HCT116 (cell line): ENCODE data around the gene GRIN1. TPM values are rescaled to one million over a fixed set of nuclear protein-coding genes. Genes with fewer than 3 reads are reported as not detected.

Experiments used
- ATAC-seq: fragments of 200-7000 bp; cut with Tn5 transposase; 2 replicates; pipeline ENCODE4 v1.9.1; 2020; ENCODE audit warnings: mild to moderate bottlenecking, moderate library complexity
- BruUV-seq: library from RNA; stranded (reverse); fragments of 400-500 nt; replicated peaks from 2 replicates; lab custom pipeline; 2021; lab: Mats Ljungman, UMichigan
- CTCF ChIA-PET: fragments of 300-600 bp; sonication (Branson Sonifier 250); formaldehyde crosslinking; loops from one replicate; lab custom pipeline; 2021; ENCODE audit warnings: antibody characterized with exemption; lab: Charles Lee
- POLR2A ChIA-PET: fragments of 300-600, 350-600 bp; sonication (Branson Sonifier 250); formaldehyde crosslinking; loops from one replicate; lab custom pipeline; 2021; ENCODE audit warnings: antibody characterized with exemption; lab: Charles Lee
- RAD21 ChIA-PET, 2 experiments: fragments of 300-600 bp; sonication (Branson Sonifier 250); formaldehyde crosslinking; loops; one replicate each; lab custom pipeline; 2023; ENCODE audit warnings: low total read pairs in 2 of 2; ENCODE audit not compliant: uncharacterized antibody in 2 of 2, unreplicated experiment in 2 of 2, low non-redundant PET in 1 of 2; lab: Charles Lee
- DNase-seq: peaks from one replicate; pipeline ENCODE4 v3.0.0-alpha.2; 2010; ENCODE audit warnings: low read depth, low spot score
- H2AFZ ChIP-seq: fragments of 200-600 bp; shearing (Covaris generic), sonication (generic); 2 replicates; pipeline ENCODE4 v1.6.1; 2017; ENCODE audit warnings: low read depth, mixed run types, mixed read lengths, antibody characterized with exemption, low read length; ENCODE audit not compliant: poor library complexity, severe bottlenecking
- H3K27ac ChIP-seq: 2 replicates; pipeline ENCODE4 v1.5.1; 2012; ENCODE audit warnings: low read depth, low read length
- H3K27me3 ChIP-seq: fragments of 200-600 bp; sonication (generic); 2 replicates; pipeline ENCODE4 v1.6.1; 2016; ENCODE audit warnings: mixed run types, low read length, mixed read lengths; ENCODE audit not compliant: insufficient read depth
- H3K36me3 ChIP-seq, 2 experiments: fragments of 200-500 bp in 1 of 2; fragments of 200-600 bp in 1 of 2; sonication (Bioruptor generic) in 1 of 2; sonication (generic) in 1 of 2; 2 replicates each; pipeline versions ENCODE4 v1.5.1 to v1.6.1; 2014 to 2016; ENCODE audit warnings: low read length in 2 of 2, inconsistent platforms in 1 of 2, mixed read lengths in 1 of 2, mixed run types in 1 of 2; ENCODE audit not compliant: insufficient read depth in 2 of 2, control insufficient read depth in 1 of 2
- H3K4me1 ChIP-seq, 2 experiments: fragments of 200-600 bp in 1 of 2; sonication (generic) in 1 of 2; 2 replicates each; pipeline versions ENCODE4 v1.5.1 to v1.6.1; 2012 to 2017; ENCODE audit warnings: low read length in 2 of 2, inconsistent platforms in 1 of 2, mild to moderate bottlenecking in 1 of 2, mixed read lengths in 1 of 2, mixed run types in 1 of 2, moderate library complexity in 1 of 2; ENCODE audit not compliant: insufficient read depth in 2 of 2, control insufficient read depth in 1 of 2
- H3K4me2 ChIP-seq: fragments of 200-600 bp; sonication (generic); 2 replicates; pipeline ENCODE4 v1.6.1; 2017; ENCODE audit warnings: mixed run types, low read length, mixed read lengths
- H3K4me3 ChIP-seq, 2 experiments: fragments of 200-600 bp in 1 of 2; sonication (generic) in 1 of 2; replicated peaks in 1 of 2; 2 replicates each; pipeline ENCODE4 v1.5.1; 2011 to 2016; ENCODE audit warnings: low read length in 2 of 2, control low read depth in 1 of 2, low read depth in 1 of 2, mild to moderate bottlenecking in 1 of 2, mixed read lengths in 1 of 2, mixed run types in 1 of 2
- H3K79me2 ChIP-seq: fragments of 200-600 bp; sonication (generic); 2 replicates; pipeline ENCODE4 v1.6.1; 2017; ENCODE audit warnings: mild to moderate bottlenecking, mixed run types, low read length, moderate library complexity, mixed read lengths; ENCODE audit not compliant: insufficient read depth
- H3K9ac ChIP-seq: fragments of 200-600 bp; sonication (generic); 2 replicates; pipeline ENCODE4 v1.6.1; 2016; ENCODE audit warnings: low read length, mixed read lengths
- H3K9me2 ChIP-seq: fragments of 200-600 bp; sonication (generic), shearing (Covaris generic); 2 replicates; pipeline ENCODE4 v1.6.1; 2017; ENCODE audit warnings: mixed run types, mild to moderate bottlenecking, moderate library complexity; ENCODE audit not compliant: insufficient read depth
- H3K9me3 ChIP-seq, 2 experiments: fragments of 200-500 bp in 1 of 2; fragments of 200-600 bp in 1 of 2; sonication (Bioruptor generic) in 1 of 2; sonication (generic) in 1 of 2; 2 replicates each; pipeline ENCODE4 v1.6.1; 2014 to 2017; ENCODE audit warnings: low read length in 2 of 2, mixed read lengths in 2 of 2, inconsistent platforms in 1 of 2, low read depth in 1 of 2, mild to moderate bottlenecking in 1 of 2, mixed run types in 1 of 2, moderate library complexity in 1 of 2; ENCODE audit not compliant: control insufficient read depth in 1 of 2, insufficient read depth in 1 of 2
- H4K20me1 ChIP-seq: fragments of 200-600 bp; sonication (generic), shearing (Covaris generic); 2 replicates; pipeline ENCODE4 v1.6.1; 2017; ENCODE audit warnings: mixed run types, mild to moderate bottlenecking, moderate library complexity; ENCODE audit not compliant: insufficient read depth
- ATF3 ChIP-seq: IDR thresholded peaks from 2 replicates; pipeline ENCODE4 v1.6.1; 2012
- CBX3 ChIP-seq: IDR thresholded peaks from 2 replicates; pipeline ENCODE4 v1.6.1; 2012; ENCODE audit warnings: low read depth
- CTCF ChIP-seq, 3 experiments: fragments of 200-600 bp in 1 of 3; sonication (generic) in 1 of 3; IDR thresholded peaks in 2 of 3; conservative IDR thresholded peaks in 1 of 3; 2 replicates each; pipeline ENCODE4 v1.5.1; 2012 to 2017; ENCODE audit warnings: low read depth in 2 of 3, low read length in 2 of 3, antibody characterized with exemption in 1 of 3, borderline replicate concordance in 1 of 3, control low read depth in 1 of 3, mild to moderate bottlenecking in 1 of 3, mixed read lengths in 1 of 3, mixed run types in 1 of 3, moderate library complexity in 1 of 3; ENCODE audit not compliant: insufficient read depth in 1 of 3
- EGR1 ChIP-seq: IDR thresholded peaks from 2 replicates; pipeline ENCODE4 v1.6.1; 2012; ENCODE audit warnings: low read depth
- ELF1 ChIP-seq: IDR thresholded peaks from 2 replicates; pipeline ENCODE4 v1.6.1; 2012; ENCODE audit warnings: low read depth, borderline replicate concordance
- EZH2 ChIP-seq: fragments of 200-600 bp; sonication (generic); IDR thresholded peaks from 2 replicates; pipeline ENCODE4 v1.6.1; 2017; ENCODE audit warnings: antibody characterized with exemption, mixed run types
- EZH2phosphoT487 ChIP-seq: fragments of 200-600 bp; IDR thresholded peaks from 2 replicates; pipeline ENCODE4 v1.6.1; 2018; ENCODE audit warnings: antibody characterized with exemption, borderline replicate concordance
- FOSL1 ChIP-seq: IDR thresholded peaks from 2 replicates; pipeline ENCODE4 v1.6.1; 2012; ENCODE audit warnings: low read depth
- POLR2A ChIP-seq: IDR thresholded peaks from 2 replicates; pipeline ENCODE4 v1.7.0; 2011; ENCODE audit warnings: borderline replicate concordance; ENCODE audit not compliant: insufficient read depth, insufficient read length; ENCODE audit errors: extremely low read depth
- RAD21 ChIP-seq: IDR thresholded peaks from 2 replicates; pipeline ENCODE4 v1.6.1; 2012; ENCODE audit warnings: low read depth, mild to moderate bottlenecking
- SIN3A ChIP-seq: IDR thresholded peaks from 2 replicates; pipeline ENCODE4 v1.6.1; 2012; ENCODE audit warnings: low read depth
- SP1 ChIP-seq: IDR thresholded peaks from 2 replicates; pipeline ENCODE4 v1.6.1; 2012; ENCODE audit warnings: low read depth
- SRF ChIP-seq: IDR thresholded peaks from 2 replicates; pipeline ENCODE4 v1.6.1; 2012; ENCODE audit warnings: low read depth
- ZFX ChIP-seq: fragments of 450-650 bp; IDR thresholded peaks from 2 replicates; pipeline ENCODE4 v1.6.1; 2017
- ZNF274 ChIP-seq: fragments of 200-500 bp; sonication (Bioruptor generic); IDR thresholded peaks from 2 replicates; pipeline ENCODE4 v1.6.1; 2014; ENCODE audit warnings: mild to moderate bottlenecking, low read depth, low read length, inconsistent platforms
- intact Hi-C: fragments of 100-400 bp; cut with micrococcal nuclease; formaldehyde crosslinking; loops from 2 replicates; pipeline ENCODE4 v1.10.0; 2022
- total RNA-seq: library from RNA; stranded (reverse); gene quantifications from one replicate; pipeline ENCODE4 v1.2.1, GENCODE V29; 2021; ENCODE audit not compliant: unreplicated experiment

The GRIN1 gene
- total RNA-seq, 1 experiment from 2014 or later, result 23.1 TPM

GRCh38 chr9:137109250-137110146, 29.5 kb upstream of the GRIN1 start:
- Histone ChIP-seq H3K4me1 (peaks cover 0 to 9% of the 10 kb centered on the region in 2 experiments; a peak in 1 of 4 replicates), H2AFZ (no peak overlapping the region), H3K36me3 (peaks cover 8 to 47% of the 10 kb centered on the region in 2 experiments; a peak in 3 of 4 replicates), H3K9me3 (no peaks in the 10 kb centered on the region), H3K9ac (no peak overlapping the region), H3K27me3 (no peaks in the 10 kb centered on the region), H4K20me1 (no peaks in the 10 kb centered on the region), H3K9me2 (no peaks in the 10 kb centered on the region), H3K27ac (no peak overlapping the region; the same call in 1 of the 2 replicates), H3K4me2 (no peak overlapping the region), H3K79me2 (peaks cover 19% of the 10 kb centered on the region), H3K4me3 (no peak overlapping the region)
- DNase-seq (no peak), ATAC-seq (peak; percentile 13; the same call in 1 of the 2 replicates)
- CTCF ChIA-PET, result interaction anchor here (0.9 kb wide), 1 partner anchor 41 kb away, joined by 4 read pairs; no protein-coding TSS in a partner anchor
- TF ChIP-seq RAD21 (no peak), POLR2A (no peak), SRF (no peak), ZNF274 (no peak)
- RAD21 ChIA-PET, result no interaction called here
- no TSS peak for BruUV-seq
- POLR2A ChIA-PET, result no interaction called here
- intact Hi-C loops, result no loop called here

GRCh38 chr9:137110147-137110910, 28.6 kb upstream of the GRIN1 start:
- intact Hi-C loops, result no loop called here
- H3K9ac ChIP-seq, result no peak overlapping the region
- POLR2A ChIA-PET, result no interaction called here
- BruUV-seq, result no TSS peak
- CTCF ChIA-PET, result no interaction called here
- H3K4me3 ChIP-seq, result no peak overlapping the region
- no peak overlapping the region; the same call in 1 of the 2 replicates for H3K27ac ChIP-seq
- no peaks in the 10 kb centered on the region for H4K20me1 ChIP-seq
- no peak overlapping the region for H3K4me2 ChIP-seq
- peaks cover 19% of the 10 kb centered on the region for H3K79me2 ChIP-seq
- H3K9me2 ChIP-seq, result no peaks in the 10 kb centered on the region
- RAD21 ChIA-PET, result no interaction called here
- no peaks in the 10 kb centered on the region for H3K27me3 ChIP-seq
- DNase-seq (no peak), ATAC-seq (no peak)
- H3K9me3 ChIP-seq, result no peaks in the 10 kb centered on the region
- no peak overlapping the region for H2AFZ ChIP-seq
- peaks cover 4 to 17% of the 10 kb centered on the region in 2 experiments for H3K4me1 ChIP-seq
- H3K36me3 ChIP-seq, result peaks cover 8 to 47% of the 10 kb centered on the region in 2 experiments; a peak in 3 of 4 replicates
- TF ChIP-seq FOSL1 (no peak), CTCF (IDR thresholded peaks at IDR 0.05 in 2 of 3, conservative IDR thresholded peaks at IDR 0.05 in 1 of 3; ENCODE audit: borderline replicate concordance in 1 of 3, insufficient read depth in 1 of 3, low read depth in 2 of 3, low read length in 2 of 3) (no peak), ELF1 (no peak), SIN3A (no peak), EZH2 (no peak), SP1 (no peak), CBX3 (no peak), ZNF274 (no peak), EZH2phosphoT487 (no peak), EGR1 (no peak), ZFX (no peak), POLR2A (no peak), ATF3 (no peak)
